ENCODE data around the gene TRIM50.
"Not testable (repeated sequence)": the region's sequence is repeated elsewhere in the genome, so short reads cannot be mapped to it uniquely, and the experiment has no call there.

The TRIM50 gene

GRCh38 chr7:73349763-73350162 lies 21.9 kb upstream of the TRIM50 start:
- no peak for DNase-seq

- DNase-seq = no peak
Observed at GRCh38 chr7:73345951-73346350, 18.1 kb upstream of the TRIM50 start.

- DNase-seq = no peak
Observed at GRCh38 chr7:73345538-73345937, 17.7 kb upstream of the TRIM50 start.

GRCh38 chr7:73343671-73344380 lies 15.9 kb upstream of the TRIM50 start:
- DNase-seq = no peak

- DNase-seq = peak; percentile 16
Observed at GRCh38 chr7:73342645-73343044, 14.8 kb upstream of the TRIM50 start.

- DNase-seq = no peak
Observed at GRCh38 chr7:73341877-73342276, 14.0 kb upstream of the TRIM50 start.

GRCh38 chr7:73340514-73340913 lies 12.6 kb upstream of the TRIM50 start:
- no peak for DNase-seq

GRCh38 chr7:73338321-73338720 lies 10.4 kb upstream of the TRIM50 start:
- DNase-seq = no peak

GRCh38 chr7:73332447-73332846 lies 4.6 kb upstream of the TRIM50 start:
- DNase-seq = no peak

GRCh38 chr7:73330772-73331171 lies 2.9 kb upstream of the TRIM50 start:
- no peak for DNase-seq

GRCh38 chr7:73329861-73330581 lies 2.1 kb upstream of the TRIM50 start:
- DNase-seq = no peak

GRCh38 chr7:73328696-73329095 lies 814 bp upstream of the TRIM50 start:
- DNase-seq = no peak

- not testable (repeated sequence) for DNase-seq
Observed at GRCh38 chr7:73327449-73327848, 433 bp downstream of the TRIM50 start.

GRCh38 chr7:73325424-73325823 lies 2.5 kb downstream of the TRIM50 start:
- not testable (repeated sequence) for DNase-seq

- peak; percentile 43 for DNase-seq
Observed at GRCh38 chr7:73324081-73324845, 3.6 kb downstream of the TRIM50 start.

- not testable (repeated sequence) for DNase-seq
Observed at GRCh38 chr7:73323434-73324080, 4.3 kb downstream of the TRIM50 start.

GRCh38 chr7:73320009-73320408 lies 7.9 kb downstream of the TRIM50 start:
- DNase-seq = not testable (repeated sequence)

GRCh38 chr7:73319541-73319940 lies 8.3 kb downstream of the TRIM50 start:
- DNase-seq = not testable (repeated sequence)

- DNase-seq = not testable (repeated sequence)
Observed at GRCh38 chr7:73318656-73319204, 9.2 kb downstream of the TRIM50 start.

GRCh38 chr7:73316521-73316920 lies 11.4 kb downstream of the TRIM50 start:
- DNase-seq = no peak

- DNase-seq = no peak
Observed at GRCh38 chr7:73314271-73314670, 13.6 kb downstream of the TRIM50 start.

GRCh38 chr7:73313521-73313906 lies 14.4 kb downstream of the TRIM50 start:
- no peak for DNase-seq

All from DMS79 treated with DMSO at 0.1 percent for 48 hours (cell line).